Loucy (cell line): ENCODE data around the gene TMEM18.

ENCODE experiments used
- H2AFZ ChIP-seq: fragments of 200-600 bp; sonication (generic); 2 replicates; pipeline ENCODE4 v1.6.0; 2016; ENCODE audit warnings: antibody characterized with exemption, mild to moderate bottlenecking, low read length, moderate library complexity
- H3F3A ChIP-seq: fragments of 200-600 bp; 2 replicates; pipeline ENCODE4 v1.6.0; 2016; ENCODE audit warnings: antibody characterized with exemption, low read depth, mild to moderate bottlenecking
- H3K27me3 ChIP-seq: fragments of 200-600 bp; sonication (generic); 2 replicates; pipeline ENCODE4 v1.6.1; 2014; ENCODE audit warnings: low read length, mild to moderate bottlenecking; ENCODE audit not compliant: insufficient read depth, poor library complexity, severe bottlenecking
- H3K36me3 ChIP-seq: fragments of 200-600 bp; sonication (generic); 2 replicates; pipeline ENCODE4 v1.6.1; 2016; ENCODE audit warnings: low read length; ENCODE audit not compliant: insufficient read depth
- H3K4me1 ChIP-seq: fragments of 200-600 bp; sonication (generic); 2 replicates; pipeline ENCODE4 v1.5.1; 2014; ENCODE audit warnings: low read length, mild to moderate bottlenecking; ENCODE audit not compliant: insufficient read depth, poor library complexity, severe bottlenecking
- H3K4me2 ChIP-seq: fragments of 200-600 bp; sonication (generic); 2 replicates; pipeline ENCODE4 v1.6.0; 2014; ENCODE audit warnings: antibody characterized with exemption, low read length, low read depth, mild to moderate bottlenecking; ENCODE audit not compliant: poor library complexity, severe bottlenecking
- H3K4me3 ChIP-seq: fragments of 200-600 bp; sonication (generic); 2 replicates; pipeline ENCODE4 v1.5.1; 2014; ENCODE audit warnings: low read length, mild to moderate bottlenecking, mixed read lengths; ENCODE audit not compliant: poor library complexity, severe bottlenecking
- H3K79me2 ChIP-seq: fragments of 200-600 bp; sonication (generic); 2 replicates; pipeline ENCODE4 v1.6.1; 2014; ENCODE audit warnings: low read length; ENCODE audit not compliant: insufficient read depth
- H3K9ac ChIP-seq: fragments of 200-600 bp; sonication (generic); 2 replicates; pipeline ENCODE4 v1.6.0; 2014; ENCODE audit warnings: mild to moderate bottlenecking, low read depth, low read length, moderate library complexity; ENCODE audit not compliant: poor library complexity, severe bottlenecking
- H3K9me2 ChIP-seq: fragments of 200-600 bp; sonication (generic); replicated peaks from 2 replicates; pipeline ENCODE4 v1.6.1; 2016; ENCODE audit warnings: low read depth, low read length, mixed read lengths
- H3K9me3 ChIP-seq: fragments of 200-600 bp; sonication (generic); 2 replicates; pipeline ENCODE4 v1.6.1; 2014; ENCODE audit warnings: mild to moderate bottlenecking, antibody characterized with exemption, low read length, low read depth; ENCODE audit not compliant: insufficient read depth
- H4K20me1 ChIP-seq: fragments of 200-600 bp; sonication (generic); 2 replicates; pipeline ENCODE4 v1.6.0; 2014; ENCODE audit warnings: antibody characterized with exemption, low read length, mild to moderate bottlenecking; ENCODE audit not compliant: insufficient read depth, poor library complexity, severe bottlenecking
- EZH2phosphoT487 ChIP-seq: fragments of 200-600 bp; IDR thresholded peaks from 2 replicates; pipeline ENCODE4 v1.6.1; 2018; ENCODE audit warnings: antibody characterized with exemption, mild to moderate bottlenecking, moderate library complexity, borderline replicate concordance
- TF ChIP-seq, protein P1 (sequence below): fragments of 200-600 bp; sonication (generic); conservative IDR thresholded peaks from 2 replicates; pipeline ENCODE4 v1.5.1; 2014; ENCODE audit warnings: mild to moderate bottlenecking, antibody characterized with exemption, low read length

Gene TMEM18

DNA sequence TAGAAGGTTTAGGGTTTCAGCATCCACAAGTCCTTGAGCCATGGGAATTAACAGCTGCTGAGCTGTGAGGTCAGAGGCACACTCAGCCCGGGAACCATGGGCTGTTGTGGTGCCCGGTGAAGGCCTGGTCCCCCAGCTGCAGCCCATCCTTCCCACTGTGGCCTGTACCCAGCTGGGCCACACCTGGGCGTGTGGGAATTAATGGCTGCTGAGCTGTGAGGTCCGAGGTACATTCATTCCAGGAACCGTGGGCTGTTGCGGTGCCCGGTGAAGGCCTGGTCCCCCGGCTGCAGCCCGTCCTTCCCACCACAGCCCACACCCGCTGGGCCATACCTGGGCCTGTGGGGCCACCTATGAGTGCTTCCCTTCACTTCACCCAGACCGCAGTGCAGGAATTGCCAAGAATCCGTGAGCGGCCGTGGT, 25.2 kb downstream of the TMEM18 start:
- no peak for TF ChIP-seq EZH2phosphoT487
- TF ChIP-seq, protein P1, sequence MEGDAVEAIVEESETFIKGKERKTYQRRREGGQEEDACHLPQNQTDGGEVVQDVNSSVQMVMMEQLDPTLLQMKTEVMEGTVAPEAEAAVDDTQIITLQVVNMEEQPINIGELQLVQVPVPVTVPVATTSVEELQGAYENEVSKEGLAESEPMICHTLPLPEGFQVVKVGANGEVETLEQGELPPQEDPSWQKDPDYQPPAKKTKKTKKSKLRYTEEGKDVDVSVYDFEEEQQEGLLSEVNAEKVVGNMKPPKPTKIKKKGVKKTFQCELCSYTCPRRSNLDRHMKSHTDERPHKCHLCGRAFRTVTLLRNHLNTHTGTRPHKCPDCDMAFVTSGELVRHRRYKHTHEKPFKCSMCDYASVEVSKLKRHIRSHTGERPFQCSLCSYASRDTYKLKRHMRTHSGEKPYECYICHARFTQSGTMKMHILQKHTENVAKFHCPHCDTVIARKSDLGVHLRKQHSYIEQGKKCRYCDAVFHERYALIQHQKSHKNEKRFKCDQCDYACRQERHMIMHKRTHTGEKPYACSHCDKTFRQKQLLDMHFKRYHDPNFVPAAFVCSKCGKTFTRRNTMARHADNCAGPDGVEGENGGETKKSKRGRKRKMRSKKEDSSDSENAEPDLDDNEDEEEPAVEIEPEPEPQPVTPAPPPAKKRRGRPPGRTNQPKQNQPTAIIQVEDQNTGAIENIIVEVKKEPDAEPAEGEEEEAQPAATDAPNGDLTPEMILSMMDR: no peak
- no peaks in the 10 kb centered on the region for H3K27me3 ChIP-seq
- no peaks in the 10 kb centered on the region for H3K9me3 ChIP-seq
- no peak overlapping the region for H3K9ac ChIP-seq
- H3K4me2 ChIP-seq: no peak overlapping the region
- no peaks in the 10 kb centered on the region for H3K79me2 ChIP-seq
- H3K36me3 ChIP-seq: no peaks in the 10 kb centered on the region
- H3K4me1 ChIP-seq: peaks cover 38% of the 10 kb centered on the region
- H4K20me1 ChIP-seq: no peaks in the 10 kb centered on the region
- no peaks in the 10 kb centered on the region for H3K9me2 ChIP-seq
- H3F3A ChIP-seq: no peaks in the 10 kb centered on the region
- H3K4me3 ChIP-seq: no peak overlapping the region
- H2AFZ ChIP-seq: no peak overlapping the region

DNA sequence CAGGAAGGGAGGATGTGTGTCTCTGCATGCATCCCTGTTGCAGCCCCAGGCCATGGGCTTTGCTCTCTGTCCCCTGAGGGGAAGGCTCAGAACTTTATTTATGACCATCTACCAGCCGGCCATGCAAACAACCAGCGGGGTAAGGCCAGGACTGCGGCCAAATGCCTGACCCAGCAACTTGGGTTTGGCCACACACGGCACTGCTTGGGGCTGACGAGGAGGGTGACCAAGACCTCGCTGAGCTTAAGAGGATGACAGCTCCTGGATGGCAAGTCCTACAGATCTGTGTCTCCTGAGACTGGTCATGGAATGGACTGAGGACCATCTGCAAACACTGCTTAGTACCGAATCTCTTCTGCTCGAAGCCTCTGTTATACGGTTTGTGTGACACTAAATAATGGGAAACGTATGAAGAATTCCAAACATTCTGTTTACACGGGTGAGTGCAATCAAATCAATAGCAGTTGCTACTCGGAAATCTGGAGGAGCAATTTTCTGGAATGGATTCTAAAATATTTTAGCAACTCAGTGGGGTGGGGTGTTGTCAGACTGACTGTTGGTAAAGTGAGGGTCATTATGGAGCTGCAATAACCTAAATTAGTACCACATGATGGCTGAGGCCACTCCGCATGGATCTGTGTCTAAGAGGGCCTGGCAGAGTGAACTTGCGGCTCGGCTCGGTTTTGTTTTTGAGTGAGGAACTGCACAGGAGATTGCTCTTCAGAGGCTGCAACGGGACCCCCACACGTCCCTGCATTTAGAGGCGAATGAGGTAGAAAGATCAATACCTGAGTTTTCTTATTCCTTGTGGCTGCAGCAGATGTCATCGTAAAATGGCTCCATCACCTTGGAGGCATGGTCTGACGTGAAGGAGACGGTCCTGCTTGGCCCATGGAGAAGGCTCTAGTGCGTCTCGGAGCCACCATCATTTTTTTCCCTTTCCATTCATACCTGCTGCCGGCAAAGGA, 26.6 kb downstream of the TMEM18 start:
- Histone ChIP-seq H4K20me1 (no peaks in the 10 kb centered on the region), H3K79me2 (no peaks in the 10 kb centered on the region), H3K9me2 (no peaks in the 10 kb centered on the region), H3K9me3 (no peaks in the 10 kb centered on the region), H3K4me3 (no peak overlapping the region), H3K27me3 (no peaks in the 10 kb centered on the region), H3F3A (no peaks in the 10 kb centered on the region), H3K4me1 (peaks cover 26% of the 10 kb centered on the region), H3K36me3 (no peaks in the 10 kb centered on the region), H2AFZ (no peak overlapping the region), H3K4me2 (no peak overlapping the region), H3K9ac (no peak overlapping the region)
- TF ChIP-seq, protein P1: no peak
- no peak for TF ChIP-seq EZH2phosphoT487

DNA sequence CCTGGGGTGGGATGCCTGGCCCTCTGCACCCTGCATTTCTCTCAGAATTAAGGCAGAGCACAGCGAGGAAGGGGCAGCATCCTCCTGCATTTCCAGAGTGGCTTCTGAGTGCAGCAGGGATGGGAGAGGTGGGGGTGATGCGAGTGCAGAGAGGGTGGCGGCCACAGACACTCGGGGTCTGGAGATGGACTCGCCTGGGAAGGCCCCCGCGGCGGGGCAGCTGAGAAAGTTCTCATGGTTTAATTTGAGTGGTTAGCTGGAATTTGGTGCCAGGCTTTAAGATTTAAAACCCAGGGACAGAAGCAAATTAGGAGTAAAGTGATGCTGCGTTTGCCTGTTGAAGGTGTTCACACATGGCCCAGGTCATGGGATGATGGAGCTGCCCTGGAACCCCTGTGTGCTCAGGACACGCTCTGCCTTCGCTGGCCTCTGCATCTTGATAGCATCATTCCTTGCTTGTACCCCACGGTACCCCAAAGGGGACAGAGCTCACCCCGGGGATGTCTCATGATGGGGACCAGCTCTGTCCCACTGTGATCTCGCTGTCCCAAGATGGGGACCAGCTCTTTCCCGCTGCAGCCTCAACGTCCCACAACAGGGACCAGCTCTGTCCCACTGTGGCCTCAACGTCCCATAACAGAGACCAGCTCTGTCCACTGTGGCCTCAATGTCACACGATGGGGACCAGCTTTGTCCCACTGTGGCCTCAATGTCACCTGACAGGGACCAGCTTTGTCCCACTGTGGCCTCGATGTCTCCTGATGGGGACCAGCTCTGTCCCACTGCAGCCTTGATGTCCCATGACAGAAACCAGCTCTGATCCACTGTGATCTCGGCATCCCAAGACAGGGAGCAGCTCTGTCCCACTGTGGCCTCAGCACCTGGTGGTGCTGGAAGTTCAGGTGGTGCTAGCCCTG, 27.5 kb downstream of the TMEM18 start:
- Histone ChIP-seq H2AFZ (no peak overlapping the region), H3K79me2 (no peaks in the 10 kb centered on the region), H3F3A (no peaks in the 10 kb centered on the region), H3K9ac (no peak overlapping the region), H3K4me1 (peaks cover 17% of the 10 kb centered on the region), H3K27me3 (no peaks in the 10 kb centered on the region), H4K20me1 (no peaks in the 10 kb centered on the region), H3K4me3 (no peak overlapping the region), H3K9me3 (no peaks in the 10 kb centered on the region), H3K9me2 (no peaks in the 10 kb centered on the region), H3K36me3 (no peaks in the 10 kb centered on the region), H3K4me2 (no peak overlapping the region)
- TF ChIP-seq, protein P1: no peak
- no peak for TF ChIP-seq EZH2phosphoT487
